Ovary (tissue), 9 donors: ENCODE data around the gene ADAMTSL3. TPM values are rescaled to one million over a fixed set of nuclear protein-coding genes. Genes with fewer than 3 reads are reported as not detected.
"Not testable (repeated sequence)": the region's sequence is repeated elsewhere in the genome, so short reads cannot be mapped to it uniquely, and the experiment has no call there.

Experiments used
- DNase-seq, 5 donors: peaks; one replicate each; pipeline ENCODE4 v3.0.0-alpha.2; 2019 to 2020
- H3K27ac ChIP-seq, 2 donors: fragments of 200-600 bp; one replicate each; pipeline versions ENCODE4 v1.5.1 to v1.8.0; 2019 to 2022
- H3K27me3 ChIP-seq: fragments of 200-600 bp; one replicate; pipeline ENCODE4 v1.8.0; 2022
- H3K36me3 ChIP-seq: fragments of 200-600 bp; sonication (generic); one replicate; pipeline ENCODE4 v1.5.1; 2019
- H3K4me1 ChIP-seq: one replicate; pipeline ENCODE4 v1.8.1; 2013; ENCODE audit warnings: mild to moderate bottlenecking, moderate library complexity; ENCODE audit not compliant: insufficient read depth
- H3K4me3 ChIP-seq: fragments of 200-600 bp; sonication (generic); one replicate; pipeline ENCODE4 v1.5.1; 2017
- H3K9me3 ChIP-seq, 2 donors: fragments of 200-600 bp in 1 of 2; sonication (generic) in 1 of 2; one replicate each; pipeline versions ENCODE4 v1.5.1 to v1.8.1; 2013 to 2019; ENCODE audit warnings: mild to moderate bottlenecking in 1 of 2, moderate library complexity in 1 of 2
- CTCF ChIP-seq, 3 donors: fragments of 450-650 bp in 2 of 3; fragments of 200-600 bp in 1 of 3; IDR thresholded peaks; one replicate each; pipeline versions ENCODE4 v1.5.1 to v1.8.0; 2016 to 2022; ENCODE audit warnings: antibody characterized with exemption in 3 of 3, mild to moderate bottlenecking in 1 of 3
- EP300 ChIP-seq: sonication (generic); formaldehyde crosslinking; IDR thresholded peaks from one replicate; pipeline ENCODE4 v1.6.1; 2017; ENCODE audit warnings: antibody characterized with exemption
- POLR2A ChIP-seq: fragments of 450-650 bp; IDR thresholded peaks from one replicate; pipeline ENCODE4 v1.6.1; 2017; ENCODE audit warnings: antibody characterized with exemption, mild to moderate bottlenecking, moderate library complexity
- WGBS, 3 donors: extraction: QIAGEN DNeasy Blood & Tissue Kit in 1 of 3; methylation state at CpG; one replicate each; pipeline versions ENCODE4 v1.1.5 to v1.1.7; 2013 to 2017; 5-methylcytosine and 5-hydroxymethylcytosine counted together
- intact Hi-C, 4 donors: fragments of 100-400 bp; cut with DNase I; formaldehyde crosslinking; loops; one replicate each; pipeline versions ENCODE4 v1.11.0 to v1.15.1; 2022 to 2023
- polyA plus RNA-seq, 2 donors: library from polyadenylated mRNA; stranded (reverse); fragments of 200-250 nt in 1 of 2; fragments of 350-450 nt in 1 of 2; fragmentation: Illumina TruSeq in 1 of 2; extraction: RNeasy Lipid Tissue Mini Kit (QIAGEN cat#74804) in 1 of 2; gene quantifications; one replicate each; pipeline ENCODE4 v1.2.3, GENCODE V29; 2013 to 2014
- total RNA-seq, 7 donors: library from RNA; depleted of rRNA in 2 of 7; stranded (reverse); fragments of >200 nt in 2 of 7; fragmentation: NEBNext Ultra II Directional in 3 of 7; extraction: Animal tissue kit (Norgen Biotek cat#: 25700) in 3 of 7; gene quantifications; one replicate each; pipeline versions ENCODE4 v1.1.0 to v1.2.4, GENCODE V29; 2016 to 2023
- donor health status: DM: no; HTN: no; CAD: no; lungs with moderate emphysema.
- donor health status: DM: no; HTN: no; CAD: no.
- donor health status: Bipolar disorder and iron deficiency.
- donor health status: DM: yes; HTN: yes; CAD: no.
- donor health status: DM: no; HTN: no; CAD: no.
- donor health status: DM: yes; HTN: yes; CAD: no.

ADAMTSL3 gene
- total and polyA plus RNA-seq, 9 donors = 0.96 to 9.0 (median 3.7) TPM

GRCh38 chr15:84057714-84058331 is 403.9 kb downstream of the ADAMTSL3 start:
- H3K27me3 ChIP-seq = no peaks in the 10 kb centered on the region
- intact Hi-C loops = no loop called here
- H3K27ac ChIP-seq = no peak overlapping the region
- DNase-seq = no peak
- H3K9me3 ChIP-seq = no peaks in the 10 kb centered on the region
- 79 to 88% (median 83%) methylated on average over 5 of the region's 5 CpGs for WGBS, 3 donors
- TF ChIP-seq EP300 (no peak), POLR2A (no peak), CTCF (IDR thresholded peaks at IDR 0.05) (no peak)
- H3K36me3 ChIP-seq = no peaks in the 10 kb centered on the region
- no peak overlapping the region for H3K4me3 ChIP-seq
- no peaks in the 10 kb centered on the region for H3K4me1 ChIP-seq

GRCh38 chr15:84063674-84064073 is 409.8 kb downstream of the ADAMTSL3 start:
- H3K4me3 ChIP-seq, H3K36me3 ChIP-seq, H3K9me3 ChIP-seq, H3K27me3 ChIP-seq, intact Hi-C loops, DNase-seq, H3K4me1 ChIP-seq, H3K27ac ChIP-seq: not testable (repeated sequence)
- 54 to 65% (median 56%) methylated on average over 2 of the region's 2 CpGs for WGBS, 3 donors

- H3K36me3 ChIP-seq, H3K4me1 ChIP-seq, H3K27me3 ChIP-seq, H3K9me3 ChIP-seq, DNase-seq, intact Hi-C loops, H3K4me3 ChIP-seq, H3K27ac ChIP-seq: not testable (repeated sequence)
- 46 to 50% (median 50%) methylated on average over 2 of the region's 2 CpGs for WGBS, 3 donors
These were observed 414.8 kb downstream of the ADAMTSL3 start for GRCh38 chr15:84068674-84069073.

GRCh38 chr15:84078038-84078437 is 424.1 kb downstream of the ADAMTSL3 start:
- WGBS, 3 donors = 84 to 87% (median 87%) methylated on average over 2 of the region's 2 CpGs
- H3K4me3 ChIP-seq, H3K27ac ChIP-seq, H3K4me1 ChIP-seq, H3K27me3 ChIP-seq, H3K9me3 ChIP-seq, DNase-seq, intact Hi-C loops, H3K36me3 ChIP-seq: not testable (repeated sequence)

- H3K36me3 ChIP-seq, H3K4me3 ChIP-seq, DNase-seq, H3K27me3 ChIP-seq, H3K9me3 ChIP-seq, H3K27ac ChIP-seq, H3K4me1 ChIP-seq, intact Hi-C loops: not testable (repeated sequence)
- 19 to 21% (median 21%) methylated on average over 15 of the region's 15 CpGs for WGBS, 3 donors
These were observed 425.5 kb downstream of the ADAMTSL3 start for GRCh38 chr15:84079325-84079884.

- H3K4me3 ChIP-seq = peak overlapping the region; percentile 4
- H3K27ac ChIP-seq = no peak overlapping the region
- H3K4me1 ChIP-seq = no peaks in the 10 kb centered on the region
- 1 to 5% (median 3%) methylated on average over 61 to 65 of the region's 65 CpGs for WGBS, 3 donors
- no peaks in the 10 kb centered on the region for H3K36me3 ChIP-seq
- TF ChIP-seq EP300 (no peak), CTCF (IDR thresholded peaks at IDR 0.05) (no peak), POLR2A (no peak)
- DNase-seq = peak; percentile 12 to 43 (median 19)
- no peaks in the 10 kb centered on the region for H3K9me3 ChIP-seq
- intact Hi-C loops = no loop called here
- no peaks in the 10 kb centered on the region for H3K27me3 ChIP-seq
These were observed 426.2 kb downstream of the ADAMTSL3 start for GRCh38 chr15:84079885-84080777.

GRCh38 chr15:84080778-84081084 is 426.8 kb downstream of the ADAMTSL3 start:
- H3K9me3 ChIP-seq, H3K4me1 ChIP-seq, H3K27me3 ChIP-seq, H3K27ac ChIP-seq, H3K36me3 ChIP-seq, H3K4me3 ChIP-seq, intact Hi-C loops: not testable (repeated sequence)
- peak in 1 of 5 donors; percentile 11 for DNase-seq
- 21 to 29% (median 23%) methylated on average over 9 of the region's 9 CpGs for WGBS, 3 donors
